IMR-90 (cell line): Measurements from ENCODE around the gene TMC7. TPM values are rescaled to one million over a fixed set of nuclear protein-coding genes. Genes with fewer than 3 reads are reported as not detected.

Source experiments
- ATAC-seq: fragments of 200-7000 bp; cut with Tn5 transposase; 2 replicates; pipeline ENCODE4 v1.9.1; 2020; ENCODE audit warnings: low read depth, mild to moderate bottlenecking, moderate library complexity
- BruUV-seq: library from RNA; stranded (reverse); fragments of 400-500 nt; replicated peaks from 2 replicates; lab custom pipeline; 2021; lab: Mats Ljungman, UMichigan
- CTCF ChIA-PET: fragments of 300-600 bp; formaldehyde crosslinking; extraction: SDS; loops from one replicate; lab custom pipeline; 2021; ENCODE audit warnings: antibody characterized with exemption; lab: Yijun Ruan, JAX
- POLR2A ChIA-PET: fragments of 300-600 bp; sonication (Branson Sonifier 250); formaldehyde crosslinking; loops from one replicate; lab custom pipeline; 2022; ENCODE audit warnings: antibody characterized with exemption; ENCODE audit not compliant: unreplicated experiment; lab: Charles Lee
- DNase-seq: peaks from one replicate; pipeline ENCODE4 v3.0.0; 2013
- H2AFZ ChIP-seq: replicated peaks from 2 replicates; pipeline ENCODE3; 2013; ENCODE audit warnings: low read length, mild to moderate bottlenecking; ENCODE audit not compliant: poor library complexity
- H2AK5ac ChIP-seq: 2 replicates; pipeline ENCODE4 v1.6.1; 2013; ENCODE audit warnings: low read depth, low read length, inconsistent platforms
- H2AK9ac ChIP-seq: replicated peaks from 2 replicates; pipeline ENCODE3; 2013; ENCODE audit warnings: mild to moderate bottlenecking, low read depth, low read length, moderate library complexity; ENCODE audit not compliant: poor library complexity
- H2BK120ac ChIP-seq: 2 replicates; pipeline ENCODE4 v1.6.1; 2013; ENCODE audit warnings: low read depth, low read length, inconsistent platforms
- H2BK15ac ChIP-seq: 3 replicates; pipeline ENCODE4 v1.6.1; 2013; ENCODE audit warnings: low read depth, low read length, inconsistent platforms
- H2BK20ac ChIP-seq: 2 replicates; pipeline ENCODE4 v1.6.1; 2013; ENCODE audit warnings: low read depth, mild to moderate bottlenecking, inconsistent platforms, low read length, moderate library complexity
- H2BK5ac ChIP-seq: 2 replicates; pipeline ENCODE4 v1.6.1; 2013; ENCODE audit warnings: mild to moderate bottlenecking, low read depth, low read length, inconsistent platforms; ENCODE audit not compliant: poor library complexity, severe bottlenecking
- H3K14ac ChIP-seq: replicated peaks from 2 replicates; pipeline ENCODE4 v1.6.1; 2013; ENCODE audit warnings: low read depth, low read length, inconsistent platforms
- H3K18ac ChIP-seq: 2 replicates; pipeline ENCODE4 v1.6.1; 2013; ENCODE audit warnings: low read depth, low read length, control low read depth
- H3K23ac ChIP-seq: 2 replicates; pipeline ENCODE4 v1.6.1; 2013; ENCODE audit warnings: low read depth, low read length, inconsistent platforms
- H3K27ac ChIP-seq: 2 replicates; pipeline ENCODE4 v1.5.1; 2013; ENCODE audit warnings: mild to moderate bottlenecking, control low read depth, low read length; ENCODE audit not compliant: insufficient read depth
- H3K27me3 ChIP-seq: 2 replicates; pipeline ENCODE4 v1.6.1; 2013; ENCODE audit warnings: low read length; ENCODE audit not compliant: control insufficient read depth, insufficient read depth
- H3K36me3 ChIP-seq: 2 replicates; pipeline ENCODE4 v1.6.1; 2013; ENCODE audit warnings: low read length, mixed read lengths; ENCODE audit not compliant: control insufficient read depth, insufficient read depth
- H3K4ac ChIP-seq: 2 replicates; pipeline ENCODE4 v1.6.1; 2013; ENCODE audit warnings: low read depth, low read length, inconsistent platforms
- H3K4me1 ChIP-seq: 2 replicates; pipeline ENCODE4 v1.6.1; 2013; ENCODE audit warnings: low read length, mixed read lengths; ENCODE audit not compliant: control insufficient read depth, insufficient read depth
- H3K4me2 ChIP-seq: 2 replicates; pipeline ENCODE4 v1.6.1; 2013; ENCODE audit warnings: low read depth, mild to moderate bottlenecking, control low read depth, low read length, moderate library complexity
- H3K4me3 ChIP-seq: 2 replicates; pipeline ENCODE4 v1.5.1; 2013; ENCODE audit warnings: low read depth, mild to moderate bottlenecking, control low read depth, low read length, moderate library complexity; ENCODE audit not compliant: insufficient read depth
- H3K56ac ChIP-seq: 2 replicates; pipeline ENCODE4 v1.6.1; 2013; ENCODE audit warnings: low read length, inconsistent platforms; ENCODE audit not compliant: insufficient read depth; ENCODE audit errors: extremely low read depth
- H3K79me1 ChIP-seq, 2 experiments: 2 replicates each; pipeline ENCODE4 v1.6.1; 2013; ENCODE audit warnings: low read length in 2 of 2, inconsistent platforms in 1 of 2, low read depth in 1 of 2
- H3K9ac ChIP-seq: 2 replicates; pipeline ENCODE4 v1.6.1; 2013; ENCODE audit warnings: low read depth, low read length, control low read depth
- H3K9me1 ChIP-seq: 2 replicates; pipeline ENCODE4 v1.6.1; 2013; ENCODE audit warnings: low read length, inconsistent platforms; ENCODE audit not compliant: insufficient read depth
- H3K9me3 ChIP-seq: 2 replicates; pipeline ENCODE4 v1.6.1; 2013; ENCODE audit warnings: low read length; ENCODE audit not compliant: control insufficient read depth, insufficient read depth
- H4K20me1 ChIP-seq: 2 replicates; pipeline ENCODE4 v1.6.1; 2013; ENCODE audit warnings: low read length, inconsistent platforms; ENCODE audit not compliant: insufficient read depth
- H4K5ac ChIP-seq: 2 replicates; pipeline ENCODE4 v1.6.1; 2013; ENCODE audit warnings: mild to moderate bottlenecking, low read depth, low read length, control low read depth
- H4K8ac ChIP-seq, 2 experiments: 2 replicates each; pipeline ENCODE4 v1.6.1; 2013; ENCODE audit warnings: low read depth in 2 of 2, low read length in 2 of 2, control low read depth in 1 of 2, inconsistent platforms in 1 of 2
- H4K91ac ChIP-seq: 2 replicates; pipeline ENCODE4 v1.6.1; 2013; ENCODE audit warnings: low read depth, low read length, inconsistent platforms; ENCODE audit not compliant: insufficient read depth
- BHLHE40 ChIP-seq: fragments of 150-350 bp; IDR thresholded peaks from 2 replicates; pipeline ENCODE4 v1.6.1; 2016; ENCODE audit warnings: mild to moderate bottlenecking, low read depth, low read length
- CEBPB ChIP-seq: IDR thresholded peaks from 2 replicates; pipeline ENCODE4 v1.6.1; 2012; ENCODE audit warnings: low read depth, low read length, improper control_type of control experiment
- CHD1 ChIP-seq: IDR thresholded peaks from 2 replicates; pipeline ENCODE4 v1.6.1; 2012; ENCODE audit warnings: low read depth, low read length, improper control_type of control experiment
- CTCF ChIP-seq: conservative IDR thresholded peaks from 2 replicates; pipeline ENCODE4 v1.5.1; 2012; ENCODE audit warnings: mild to moderate bottlenecking, low read depth, low read length, improper control_type of control experiment
- ELK1 ChIP-seq: fragments of 150-350 bp; IDR thresholded peaks from 2 replicates; pipeline ENCODE4 v1.6.1; 2016; ENCODE audit warnings: low read depth, mild to moderate bottlenecking, low read length, moderate library complexity, borderline replicate concordance
- FOS ChIP-seq: fragments of 150-350 bp; IDR thresholded peaks from 2 replicates; pipeline ENCODE4 v1.6.1; 2016; ENCODE audit warnings: low read depth, low read length
- MAFK ChIP-seq: IDR thresholded peaks from 2 replicates; pipeline ENCODE4 v1.6.1; 2012; ENCODE audit warnings: low read depth, low read length, improper control_type of control experiment
- MAZ ChIP-seq: IDR thresholded peaks from 2 replicates; pipeline ENCODE4 v1.6.1; 2012; ENCODE audit warnings: low read depth, mild to moderate bottlenecking, low read length, improper control_type of control experiment, moderate library complexity, borderline replicate concordance
- MXI1 ChIP-seq: IDR thresholded peaks from 2 replicates; pipeline ENCODE4 v1.6.1; 2012; ENCODE audit warnings: low read depth, mild to moderate bottlenecking, low read length, moderate library complexity, borderline replicate concordance
- NFE2L2 ChIP-seq: fragments of 150-350 bp; IDR thresholded peaks from 2 replicates; pipeline ENCODE4 v1.6.1; 2016; ENCODE audit warnings: low read depth, mild to moderate bottlenecking, low read length
- POLR2A ChIP-seq: IDR thresholded peaks from 2 replicates; pipeline ENCODE4 v1.6.1; 2012; ENCODE audit warnings: mild to moderate bottlenecking, low read depth, low read length
- RAD21 ChIP-seq: IDR thresholded peaks from 2 replicates; pipeline ENCODE4 v1.6.1; 2012; ENCODE audit warnings: low read length, improper control_type of control experiment
- RCOR1 ChIP-seq: IDR thresholded peaks from 2 replicates; pipeline ENCODE4 v1.6.1; 2012; ENCODE audit warnings: mild to moderate bottlenecking, low read length, improper control_type of control experiment; ENCODE audit not compliant: insufficient replicate concordance
- RFX5 ChIP-seq: IDR thresholded peaks from 2 replicates; pipeline ENCODE4 v1.8.0; 2012; ENCODE audit warnings: low read depth, mild to moderate bottlenecking, low read length, moderate library complexity
- SMC3 ChIP-seq: fragments of 150-350 bp; IDR thresholded peaks from 2 replicates; pipeline ENCODE4 v1.6.1; 2016; ENCODE audit warnings: low read depth, mild to moderate bottlenecking, antibody characterized with exemption, low read length, moderate library complexity
- USF2 ChIP-seq: fragments of 150-350 bp; IDR thresholded peaks from 2 replicates; pipeline ENCODE4 v1.6.1; 2017; ENCODE audit warnings: mild to moderate bottlenecking, antibody characterized with exemption, low read length, low read depth
- WGBS, 2 experiments: methylation state at CpG; one replicate each; pipeline versions ENCODE4 v1.1.5 to v1.1.7; 2013; ENCODE audit warnings: missing lambda C conversion rate in 2 of 2; ENCODE audit not compliant: insufficient read length in 1 of 2; ENCODE audit errors: extremely low coverage in 2 of 2; 5-methylcytosine and 5-hydroxymethylcytosine counted together
- dilution Hi-C: fragments of 300-500 bp; cut with HindIII; formaldehyde crosslinking; loops from one replicate; pipeline ENCODE4 v1.14.3; 2018; ENCODE audit warnings: low sequenced_read_pairs; ENCODE audit not compliant: unreplicated experiment
- in situ Hi-C: fragments of 300-500 bp; cut with MboI; formaldehyde crosslinking; loops from 3 replicates; pipeline ENCODE4 v1.14.3; 2019; ENCODE audit warnings: low sequenced_read_pairs, inconsistent platforms, mixed read lengths
- intact Hi-C: fragments of 100-400 bp; cut with micrococcal nuclease; formaldehyde crosslinking; loops from 2 replicates; pipeline ENCODE4 v1.10.0; 2022
- polyA plus RNA-seq, 3 experiments: library from polyadenylated mRNA; depleted of rRNA; stranded (reverse); fragments of >200 nt; gene quantifications; 2 replicates each; pipeline ENCODE4 v1.2.3, GENCODE V29; 2012; ENCODE audit warnings: low replicate concordance in 1 of 3
- total RNA-seq: library from RNA; depleted of rRNA; stranded (reverse); fragments of >200 nt; gene quantifications from 2 replicates; pipeline ENCODE4 v1.2.3, GENCODE V29; 2012

Gene TMC7
- total and polyA plus RNA-seq, 2 of the 4 experiments (the other 2 are of a cell fraction) = 0.27 to 0.36 TPM

GRCh38 chr16:19104607-19105006 is 120.9 kb downstream of the TMC7 start:
- H3K4me3 ChIP-seq = no peak overlapping the region
- intact Hi-C loops (no loop called here), dilution Hi-C loops (no loop called here), in situ Hi-C loops (loop anchor here (25.0 kb wide), 2 partner anchors 608 to 783 kb away; partner anchors contain the start of genes GPRC5B, IQCK and KNOP1)
- H3K27ac ChIP-seq = no peak overlapping the region
- ATAC-seq = no peak
- no peak overlapping the region for H2BK120ac ChIP-seq
- no peak overlapping the region for H2AFZ ChIP-seq
- ChIA-PET CTCF (no interaction called here), POLR2A (no interaction called here)
- no peaks in the 10 kb centered on the region for H3K36me3 ChIP-seq
- no peaks in the 10 kb centered on the region for H3K27me3 ChIP-seq
- H3K9ac ChIP-seq = no peak overlapping the region
- H4K91ac ChIP-seq = no peak overlapping the region; the same call in 1 of the 2 replicates
- no peak overlapping the region for H2BK20ac ChIP-seq
- TF ChIP-seq CEBPB (no peak), MAFK (no peak), POLR2A (no peak), RFX5 (no peak), MXI1 (no peak), NFE2L2 (no peak), ELK1 (no peak), CTCF (no peak), MAZ (no peak), RCOR1 (no peak), SMC3 (no peak), CHD1 (no peak), FOS (no peak), BHLHE40 (no peak), USF2 (no peak), RAD21 (no peak)
- peak overlapping the region; percentile 15; the same call in 1 of the 2 replicates for H3K4ac ChIP-seq
- H3K14ac ChIP-seq = no peak overlapping the region
- H3K23ac ChIP-seq = no peak overlapping the region
- no peak for DNase-seq
- H4K5ac ChIP-seq = no peak overlapping the region
- BruUV-seq = no TSS peak
- H2AK5ac ChIP-seq = no peak overlapping the region
- H2BK15ac ChIP-seq = no peak overlapping the region
- H4K8ac ChIP-seq = no peak overlapping the region
- peaks cover 3% of the 10 kb centered on the region; the same call in 1 of the 2 replicates for H4K20me1 ChIP-seq
- no peak overlapping the region for H2AK9ac ChIP-seq
- no CpG with 5 or more reads among the region's 5 CpGs for WGBS, 2 experiments
- H3K4me1 ChIP-seq = peaks cover 9% of the 10 kb centered on the region
- no peak overlapping the region for H3K18ac ChIP-seq
- no peak overlapping the region for H3K4me2 ChIP-seq
- H3K9me1 ChIP-seq = peaks cover 8% of the 10 kb centered on the region
- 0 out of 4 replicates have a peak, but pooled peaks cover 0 to 3% of the 10 kb centered on the region in 2 experiments for H3K79me1 ChIP-seq
- H3K9me3 ChIP-seq = peaks cover 3% of the 10 kb centered on the region; the same call in 1 of the 2 replicates
- H2BK5ac ChIP-seq = no peak overlapping the region
- H3K56ac ChIP-seq = no peak overlapping the region
